NCI-H2227 treated with DMSO at 0.1 percent for 48 hours (cell line): Measurements from ENCODE around the gene QPRT.
"Not testable (repeated sequence)": the region's sequence is repeated elsewhere in the genome, so short reads cannot be mapped to it uniquely, and the experiment has no call there.

Experiments
- DNase-seq: peaks from one replicate; lab custom pipeline; 2025; lab: John Stamatoyannopoulos, UW

QPRT gene

DNA sequence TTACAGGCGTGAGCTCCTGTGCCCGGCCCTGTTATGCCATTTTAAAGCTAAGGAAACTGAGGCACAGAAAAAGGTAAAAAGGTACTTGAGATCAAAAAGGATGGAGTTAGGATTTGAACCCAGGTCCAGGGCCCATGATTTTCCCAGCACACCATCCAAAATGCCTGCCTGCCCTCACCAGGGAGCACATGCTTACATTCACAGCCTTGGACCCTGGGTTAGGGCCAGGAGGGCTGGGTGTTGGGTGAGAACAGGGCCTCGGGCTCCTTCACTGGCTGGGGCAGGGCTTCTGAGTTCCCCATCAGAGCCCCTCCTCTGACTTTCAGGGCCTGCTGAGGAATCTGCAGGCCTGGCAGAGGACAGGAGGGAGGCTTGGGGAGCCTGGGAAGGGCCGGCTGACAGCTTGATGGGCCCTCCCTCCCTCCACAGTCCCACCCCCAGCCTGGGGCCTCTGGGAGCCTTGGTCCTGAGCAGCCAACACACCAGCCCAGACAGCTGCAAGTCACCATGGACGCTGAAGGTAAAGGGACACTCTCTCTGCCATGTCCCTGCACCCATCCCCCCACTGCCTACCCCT is at the start of gene QPRT:
TSS of gene QPRT (plus strand) at position 490 of the 577 bp plus-strand sequence. CDS start at position 508, 18 bp downstream.
- peak; percentile 51 for DNase-seq

DNA sequence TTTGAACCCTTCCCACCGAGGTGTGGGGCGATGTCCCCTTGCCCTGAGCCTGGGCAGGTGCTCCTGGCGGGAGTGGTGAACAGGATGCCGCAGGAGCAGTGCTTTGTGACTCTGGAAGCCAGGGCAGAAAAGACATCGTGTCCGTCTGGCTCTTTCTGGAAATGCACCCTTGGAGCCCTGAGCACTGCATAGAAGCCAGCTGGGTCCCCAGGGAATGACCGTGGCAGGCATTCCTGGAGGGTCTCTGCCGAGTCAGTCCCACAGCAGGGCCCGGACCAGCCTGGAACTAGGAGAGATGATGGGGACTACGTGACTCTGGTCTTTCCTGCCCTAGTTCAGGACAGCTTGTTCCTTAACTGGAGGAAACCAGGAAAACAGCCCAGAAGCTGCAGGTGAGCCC is 49.7 kb upstream of the QPRT start:
- DNase-seq, result not testable (repeated sequence)

DNA sequence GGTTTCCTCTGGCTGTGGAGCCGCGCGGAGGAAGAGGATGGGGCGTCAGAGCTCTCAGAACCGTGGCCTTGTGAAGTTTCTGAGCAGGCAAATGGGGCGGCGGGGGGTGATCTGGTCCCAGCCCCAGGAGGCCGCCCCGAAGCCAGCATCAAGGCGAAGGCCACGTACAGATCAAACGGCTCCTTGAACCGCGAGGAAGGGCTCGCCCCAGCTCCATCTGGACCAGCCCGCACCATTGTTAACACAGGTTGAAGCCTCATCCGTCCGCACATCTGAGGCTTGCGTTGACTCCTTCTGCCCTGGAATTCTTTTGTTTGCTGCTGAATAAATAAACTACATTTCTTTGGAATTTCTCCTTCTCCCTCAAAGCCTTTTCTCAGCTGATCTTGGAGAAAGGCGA is 47.3 kb upstream of the QPRT start:
- not testable (repeated sequence) for DNase-seq

DNA sequence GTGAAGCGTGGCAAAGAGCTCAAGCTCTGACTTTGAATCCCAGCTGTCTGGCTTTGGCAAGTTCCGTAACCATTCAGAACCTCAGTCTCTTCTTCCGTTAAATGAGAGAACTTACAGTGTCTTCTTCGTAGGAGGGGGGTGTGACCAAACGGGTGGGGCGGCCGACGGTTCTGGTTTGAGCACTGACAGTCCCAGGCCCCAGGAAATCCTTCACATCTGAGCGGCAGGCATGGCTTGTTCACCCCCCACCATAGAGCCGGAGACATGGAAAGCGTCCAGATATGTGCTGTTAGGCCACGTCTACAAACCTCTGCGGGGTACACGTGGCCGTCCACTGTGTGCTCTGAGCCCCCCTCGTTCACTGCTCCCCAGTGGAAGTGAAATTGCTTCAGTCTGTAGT is 43.1 kb upstream of the QPRT start:
- not testable (repeated sequence) for DNase-seq

DNA sequence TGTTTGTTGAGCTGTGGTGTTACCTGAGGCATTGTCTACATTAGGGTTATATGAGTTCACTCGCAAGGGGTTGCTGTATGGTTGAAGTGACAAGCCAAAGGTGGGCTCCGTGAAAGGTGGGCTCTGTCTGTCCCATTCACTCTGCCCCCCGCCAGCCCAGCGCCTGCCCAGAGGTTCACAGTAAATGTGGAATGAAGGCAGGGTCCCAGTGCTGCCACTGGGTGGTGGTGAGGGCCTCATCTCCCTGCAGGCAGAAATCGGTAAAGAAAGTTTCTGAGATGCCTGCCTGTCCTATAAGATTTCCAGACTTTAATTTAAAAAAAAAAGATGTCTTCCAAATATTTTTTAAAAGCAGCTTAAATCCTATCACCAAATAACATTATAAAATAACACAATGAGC is 42.6 kb upstream of the QPRT start:
- not testable (repeated sequence) for DNase-seq

DNA sequence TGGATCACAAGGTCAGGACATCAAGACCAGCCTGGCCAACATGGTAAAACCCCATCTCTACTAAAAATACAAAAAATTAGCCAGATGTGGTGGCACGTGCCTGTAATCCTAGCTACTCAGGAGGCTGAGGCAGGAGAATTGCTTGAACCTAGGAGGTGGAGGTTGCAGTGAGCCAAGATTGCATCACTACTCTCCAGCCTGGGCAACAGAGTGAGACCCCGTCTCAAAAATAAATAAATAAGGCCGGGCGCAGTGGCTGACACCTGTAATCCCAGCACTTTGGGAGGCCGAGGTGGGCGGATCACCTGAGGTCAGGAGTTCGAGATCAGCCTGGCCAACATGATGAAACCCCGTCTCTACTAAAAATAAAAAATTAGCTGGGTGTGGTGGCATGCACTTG is 40.2 kb upstream of the QPRT start:
- not testable (repeated sequence) for DNase-seq

DNA sequence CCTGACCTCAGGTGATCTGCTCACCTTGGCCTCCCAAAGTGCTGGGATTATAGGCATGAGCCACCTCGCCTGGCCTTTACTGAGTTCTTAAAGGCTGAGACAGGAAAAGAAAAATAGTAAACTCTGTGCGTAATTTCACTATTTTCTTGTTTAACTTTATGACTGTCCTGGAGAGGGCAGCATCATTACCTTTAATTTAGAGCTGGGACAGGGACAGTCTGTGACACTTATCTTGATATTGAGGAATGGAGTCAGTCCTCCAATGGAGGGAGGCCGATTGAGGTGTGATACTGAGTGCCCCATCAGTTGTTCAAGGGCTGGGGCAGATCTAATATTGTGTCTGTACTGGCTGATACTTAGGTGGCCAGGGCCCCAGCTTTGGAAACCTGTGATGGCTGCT is 37.4 kb upstream of the QPRT start:
- DNase-seq, result no peak

DNA sequence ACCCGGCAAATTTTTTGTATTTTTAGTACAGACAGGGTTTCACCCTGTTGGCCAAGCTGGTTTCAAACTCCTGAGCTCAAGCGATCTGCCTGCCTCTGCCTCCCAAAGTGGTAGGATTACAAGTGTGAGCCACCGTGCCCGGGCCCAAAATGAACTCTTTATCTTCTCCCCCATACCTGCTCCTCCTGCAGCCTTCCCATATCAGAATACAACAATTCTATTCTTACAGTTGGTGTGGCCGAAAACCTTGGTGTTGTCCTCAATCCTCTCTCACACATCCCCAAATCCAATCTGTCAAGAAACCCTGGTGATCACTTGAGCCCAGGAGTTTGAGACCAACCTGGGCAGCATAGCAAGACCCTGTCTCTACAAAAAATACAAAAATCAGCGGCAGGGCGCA is 35.4 kb upstream of the QPRT start:
- no peak for DNase-seq

DNA sequence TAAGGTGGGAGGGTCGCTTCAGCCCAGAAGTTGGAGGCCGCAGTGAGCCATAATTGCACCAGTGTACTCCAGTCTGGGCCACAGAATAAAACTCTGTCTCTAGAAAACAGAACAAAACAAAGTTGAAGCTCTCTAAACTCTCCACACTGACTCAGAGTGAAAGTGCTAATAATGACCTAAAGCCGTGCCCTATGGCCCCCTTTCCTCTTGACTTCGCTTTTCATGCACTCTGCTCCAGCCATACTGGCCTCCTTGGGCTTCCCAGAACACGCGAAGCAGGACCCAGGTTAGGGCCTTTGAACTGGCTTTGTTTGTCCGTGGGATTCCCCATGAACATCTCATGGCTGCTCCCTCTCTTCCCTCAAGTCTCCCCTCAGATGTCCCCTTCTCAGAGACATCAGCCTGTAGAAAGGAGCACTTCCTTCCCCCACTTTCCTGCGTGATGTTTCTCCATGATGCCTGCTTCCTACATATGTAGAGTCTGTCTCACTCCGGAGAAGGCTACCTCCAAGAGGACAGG is 34.6 kb upstream of the QPRT start:
- DNase-seq, result no peak

DNA sequence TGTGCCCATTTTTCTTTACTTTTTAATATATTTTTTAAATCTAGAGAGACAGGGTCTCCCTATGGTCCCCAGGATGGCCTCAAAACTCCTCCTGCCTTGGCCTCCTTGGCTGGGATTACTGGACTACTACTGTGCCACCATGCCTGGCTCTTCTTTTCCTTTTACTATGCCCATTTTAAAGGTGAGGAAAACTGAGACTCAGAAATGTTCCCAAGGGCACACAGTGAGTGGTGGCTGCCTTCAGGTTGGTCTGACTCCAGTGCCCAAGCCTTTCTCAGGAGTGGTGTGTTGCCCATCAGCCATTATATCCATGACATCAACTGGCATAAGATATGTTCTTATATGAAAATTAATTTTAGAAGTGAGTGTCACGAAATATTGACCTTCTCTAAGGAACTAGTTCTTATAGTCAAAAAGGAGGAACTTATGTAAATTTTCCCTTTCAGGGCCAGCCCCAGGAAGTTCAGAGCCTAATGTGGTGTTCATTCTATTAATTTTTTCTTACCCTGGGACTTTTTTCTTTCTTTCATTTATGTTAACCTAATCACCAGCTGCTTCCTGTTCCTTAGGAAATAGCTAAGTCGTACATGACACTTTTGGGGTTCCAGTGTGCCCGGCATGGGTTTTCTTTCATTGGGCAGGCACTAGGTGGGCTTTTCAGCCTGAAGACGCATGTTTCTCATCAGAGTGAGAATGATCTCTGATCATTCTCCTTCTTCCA is 33.8 kb upstream of the QPRT start:
- DNase-seq, result no peak

DNA sequence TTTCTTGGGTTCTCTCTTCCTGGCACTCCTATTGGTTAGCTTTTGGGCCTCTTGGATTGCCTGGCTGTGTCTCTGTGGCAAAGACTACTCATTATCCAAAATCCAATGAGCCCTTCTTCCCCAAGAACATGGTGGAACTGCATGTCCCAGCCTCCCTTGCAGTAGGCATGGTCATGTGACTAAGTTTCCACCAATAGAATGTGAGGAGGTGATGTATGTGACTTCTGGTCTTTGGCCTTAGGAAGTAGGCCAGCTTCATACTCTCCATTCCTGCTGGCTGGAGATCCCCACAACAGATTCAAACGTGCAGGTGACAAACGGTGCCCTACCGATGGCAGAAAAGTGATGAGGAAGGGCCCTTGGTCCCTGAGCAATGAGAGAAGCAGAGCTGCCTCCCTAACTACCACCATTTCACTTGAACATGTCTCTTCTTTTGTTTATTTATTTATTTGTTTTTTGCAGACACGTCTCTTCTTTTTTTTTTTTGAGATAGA is 33.2 kb upstream of the QPRT start:
- DNase-seq, result no peak

DNA sequence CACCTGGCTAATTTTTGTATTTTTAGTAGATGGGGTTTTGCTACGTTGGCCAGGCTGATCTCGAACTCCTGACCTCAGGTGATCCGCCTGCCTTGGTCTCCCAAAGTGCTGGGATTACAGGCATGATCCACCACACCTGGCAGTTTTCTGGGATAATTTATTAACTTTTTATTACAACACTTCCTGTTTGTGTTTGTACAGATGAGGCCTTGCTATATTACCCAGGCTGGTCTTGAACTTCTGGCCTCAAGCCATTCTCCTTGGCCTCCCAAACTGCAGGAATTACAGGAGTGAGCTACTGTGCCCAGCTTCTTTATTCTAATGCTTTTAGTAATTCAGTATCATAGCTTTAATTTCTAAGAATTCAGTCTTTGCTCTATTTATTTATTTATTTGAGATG is 32.0 kb upstream of the QPRT start:
- no peak for DNase-seq

DNA sequence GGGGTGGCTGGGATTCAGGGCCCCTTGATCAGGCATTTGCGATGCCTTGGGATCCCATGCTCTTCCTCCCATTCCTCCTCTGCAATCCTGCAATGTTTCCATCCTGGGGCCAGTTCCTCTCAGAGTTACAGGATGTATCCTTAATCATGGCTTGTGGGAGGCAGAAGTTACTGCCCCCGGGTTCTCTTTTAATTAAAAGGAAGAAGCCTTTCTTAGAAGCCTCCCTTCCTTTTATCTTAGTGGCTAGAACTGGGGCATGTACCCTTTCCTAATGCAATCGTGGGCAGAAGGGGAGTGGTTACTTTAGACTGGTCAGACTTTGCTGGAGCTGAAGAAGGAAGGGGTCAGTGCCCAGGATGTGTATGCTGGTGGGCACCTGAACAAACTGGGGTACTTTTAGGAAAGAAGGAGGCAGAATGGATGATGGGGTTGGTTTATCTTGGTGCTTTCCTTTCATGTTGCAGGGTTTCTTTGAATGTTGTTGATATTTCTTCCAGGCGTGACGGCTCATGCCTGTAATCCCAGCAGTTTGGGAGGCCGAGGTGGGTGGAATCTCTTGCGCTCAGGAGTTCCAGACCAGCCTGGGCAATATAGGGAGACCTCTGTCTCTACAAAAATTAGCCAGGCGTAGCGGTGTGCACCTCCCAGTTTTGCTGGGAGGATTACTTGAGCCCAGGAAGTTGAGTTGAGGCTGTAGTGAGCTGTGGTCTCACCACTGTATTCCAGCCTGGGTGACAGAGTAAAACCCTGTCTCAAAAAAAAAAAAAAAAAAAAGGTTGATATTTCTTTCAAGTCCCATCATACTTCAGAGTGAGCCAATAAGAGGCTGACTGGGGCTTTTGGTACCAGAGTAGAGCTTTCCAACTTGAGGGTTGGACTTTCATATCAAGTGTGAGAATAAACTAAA is 29.1 kb upstream of the QPRT start:
- no peak for DNase-seq

DNA sequence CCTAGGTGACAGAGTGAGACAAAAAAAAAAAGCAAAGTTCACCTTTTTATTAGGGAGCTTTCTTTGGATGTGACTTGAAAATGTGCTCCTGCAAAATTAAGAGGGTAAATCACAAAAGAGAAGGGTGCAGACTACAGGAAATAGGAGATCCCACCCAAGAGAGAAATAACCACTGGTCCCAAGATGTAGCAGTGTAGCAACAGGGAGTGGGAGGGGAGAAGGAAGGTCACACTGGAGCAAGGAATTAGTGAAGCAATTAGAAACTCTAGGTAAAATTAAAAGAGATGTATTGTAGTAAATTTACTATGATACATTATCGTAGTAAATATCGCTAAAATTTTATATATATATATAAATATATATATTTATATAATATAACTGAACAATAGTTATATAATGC is 28.2 kb upstream of the QPRT start:
- DNase-seq, result no peak

DNA sequence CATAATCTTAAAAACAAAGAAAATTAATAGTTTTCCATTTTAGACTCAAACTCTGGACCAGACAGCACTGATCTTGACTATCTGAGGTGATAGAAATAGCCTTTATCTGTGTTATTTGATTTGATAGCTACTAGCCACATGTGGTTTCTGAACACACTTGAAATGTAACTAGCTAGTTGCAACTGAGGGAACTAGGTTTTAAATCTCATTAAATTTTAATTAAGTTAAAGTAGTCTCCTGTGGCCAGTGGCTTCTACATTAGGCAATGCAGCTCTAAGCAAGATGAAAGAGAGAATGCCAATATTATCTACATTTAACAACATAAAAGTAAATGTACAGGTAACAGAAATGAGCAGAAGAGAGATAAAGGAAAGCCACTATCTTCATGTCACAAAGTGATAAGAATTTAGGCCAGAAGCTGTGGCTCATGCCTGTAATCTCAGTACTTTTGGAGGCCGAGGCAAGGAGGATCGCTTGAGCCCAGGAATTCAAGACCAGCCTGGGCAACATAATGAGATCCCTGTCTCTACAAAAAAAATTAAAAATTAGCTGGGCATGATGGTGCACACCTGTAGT is 27.1 kb upstream of the QPRT start:
- DNase-seq, result no peak

DNA sequence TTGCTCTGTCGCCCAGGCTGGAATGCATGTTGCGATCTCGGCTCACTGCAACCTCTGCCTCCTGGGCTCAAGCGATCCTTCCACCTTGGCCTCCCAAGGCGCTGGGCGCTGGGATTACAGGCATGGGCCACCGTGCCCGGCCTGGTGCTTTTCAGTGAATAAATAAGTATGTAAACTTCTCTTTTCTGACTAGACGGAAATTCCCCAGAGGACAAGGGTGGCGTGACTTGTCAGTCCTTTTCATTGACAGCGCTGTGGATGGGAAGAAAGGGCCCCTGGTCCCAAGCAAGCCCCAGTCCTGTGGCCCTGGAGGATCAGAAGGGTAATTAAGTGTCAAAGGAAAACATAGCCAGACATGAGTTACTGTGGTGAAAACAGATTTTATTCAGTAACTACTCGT is 25.5 kb upstream of the QPRT start:
- DNase-seq, result no peak

DNA sequence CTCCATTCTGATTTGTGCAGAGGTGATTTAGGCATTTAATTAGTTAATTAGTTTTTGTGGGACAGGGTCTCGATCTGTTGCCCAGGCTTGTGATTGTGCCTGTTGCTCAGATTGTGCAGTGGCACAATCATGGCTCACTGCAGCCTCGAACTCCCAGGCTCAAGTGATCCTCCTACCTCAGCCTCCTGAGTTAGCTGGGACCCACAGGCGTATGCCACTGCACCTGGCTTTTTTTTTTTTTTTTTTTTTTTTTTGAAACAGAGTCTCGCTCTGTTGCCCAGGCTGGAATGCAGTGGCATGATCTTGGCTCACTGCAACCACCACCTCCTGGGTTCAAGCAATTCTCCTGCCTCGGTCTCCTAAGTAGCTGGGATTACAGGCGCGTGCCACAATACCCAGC is 25.1 kb upstream of the QPRT start:
- not testable (repeated sequence) for DNase-seq

DNA sequence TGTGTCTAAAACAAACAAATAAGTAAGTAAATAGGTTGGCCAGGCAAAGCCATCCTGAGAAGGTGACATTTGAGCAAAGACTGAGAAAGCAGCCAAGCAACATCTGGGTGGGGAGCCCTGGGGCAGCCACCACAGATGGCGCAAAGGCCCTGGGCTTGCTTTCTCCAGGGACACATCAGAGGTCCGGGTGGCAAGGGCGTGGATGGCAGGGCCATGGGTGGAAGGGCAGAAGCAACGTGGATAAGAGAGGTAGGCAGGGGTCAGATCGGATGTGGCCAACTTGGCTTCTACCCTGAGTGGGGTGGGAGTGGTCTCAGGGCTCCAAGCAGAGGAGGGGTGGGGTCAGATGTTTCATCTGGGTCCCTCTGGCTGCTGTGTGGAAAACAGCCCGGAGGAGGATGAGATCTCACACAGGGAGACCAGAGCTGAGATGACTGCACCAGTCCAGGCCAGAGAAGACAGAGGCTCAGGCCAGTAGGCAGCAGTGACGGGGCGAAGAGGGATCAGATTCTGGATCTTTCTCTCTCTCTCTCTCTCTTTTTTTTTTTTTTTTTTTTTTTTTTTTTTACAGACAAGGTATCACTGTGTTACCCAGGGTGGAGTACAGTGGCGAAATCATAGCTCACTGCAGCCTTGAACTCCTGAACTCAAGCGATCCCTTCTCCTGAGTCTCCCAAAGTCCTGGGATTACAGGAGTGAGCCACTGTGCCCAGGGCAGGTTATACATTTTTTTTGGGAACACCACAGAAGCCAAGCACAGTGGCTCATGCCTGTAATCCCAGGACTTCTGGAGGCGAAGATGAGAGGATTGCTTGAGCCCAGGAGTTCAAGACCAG is 22.1 kb upstream of the QPRT start:
- no peak for DNase-seq

DNA sequence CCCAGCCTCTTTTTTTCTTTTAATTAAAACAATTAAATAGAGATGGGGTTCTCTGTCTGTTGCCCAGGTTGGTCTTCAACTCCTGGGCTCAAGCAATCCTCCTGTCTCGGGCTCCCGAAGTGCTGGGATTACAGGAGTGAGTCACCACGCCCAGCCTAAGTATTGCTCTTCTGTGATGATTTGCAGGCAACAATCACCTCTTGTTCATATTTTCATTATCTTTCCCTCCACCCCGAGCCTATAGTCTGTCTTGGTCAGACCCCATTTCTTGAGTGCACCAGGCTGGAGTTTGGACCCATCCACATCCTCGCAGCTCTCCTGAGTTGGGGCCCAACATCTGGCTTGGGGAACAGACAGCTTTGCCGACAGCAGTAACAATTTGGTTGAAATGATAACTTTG is 20.3 kb upstream of the QPRT start:
- no peak for DNase-seq

DNA sequence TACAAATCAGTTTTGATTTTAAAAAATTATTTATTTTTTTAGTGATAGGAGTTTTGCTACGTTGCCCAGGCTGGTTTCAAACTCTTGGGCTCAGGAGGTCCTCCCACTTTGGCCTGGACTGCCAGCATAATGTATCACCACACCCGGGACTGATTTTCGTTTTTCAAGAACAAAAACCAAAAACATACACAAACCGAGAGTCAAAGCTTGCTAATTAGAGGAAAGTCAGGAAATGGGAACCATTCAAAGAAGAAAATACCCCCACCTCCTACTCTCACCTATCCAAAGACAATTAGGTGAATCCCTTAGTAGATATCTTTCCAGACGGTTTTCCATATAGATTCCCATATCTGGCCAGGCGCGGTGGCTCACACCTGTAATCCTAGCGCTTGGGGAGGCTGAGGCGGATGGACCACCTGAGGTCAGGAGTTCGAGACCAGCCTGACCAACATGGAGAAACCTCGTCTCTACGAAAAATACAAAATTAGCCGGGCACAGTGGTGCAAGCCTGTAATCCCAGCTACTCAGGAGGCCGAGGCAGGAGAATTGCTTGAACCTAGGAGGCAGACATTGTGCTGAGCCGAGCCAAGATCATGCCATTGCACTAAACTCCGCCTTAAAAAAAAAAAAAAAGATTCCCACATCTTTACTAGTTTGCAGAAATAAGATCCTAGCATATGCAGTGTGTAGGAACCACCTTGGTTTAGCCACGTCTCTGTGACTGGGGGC is 16.8 kb upstream of the QPRT start:
- no peak for DNase-seq

DNA sequence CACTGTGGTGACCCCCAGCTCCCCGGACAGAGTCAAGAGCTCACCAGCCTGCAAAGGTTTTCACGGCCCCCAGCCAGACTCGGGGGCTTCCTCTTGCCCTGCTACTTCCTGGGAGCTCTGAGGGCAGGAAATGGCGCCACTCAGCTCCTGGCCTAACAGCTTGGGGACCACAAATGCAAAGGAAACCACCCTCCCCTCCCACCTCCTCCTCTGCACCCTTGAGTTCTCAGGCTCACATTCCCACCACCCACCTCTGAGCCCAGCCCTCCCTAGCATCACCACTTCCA is 16.3 kb upstream of the QPRT start:
- DNase-seq, result no peak
